Stomach (tissue), 4 donors: ENCODE measurements around the gene POLR3A.

ENCODE experiments used
- POLR2A ChIP-seq, 4 donors: fragments of 450-650 bp; IDR thresholded peaks; one replicate each; pipeline ENCODE4 v1.6.1; 2016; ENCODE audit warnings: antibody characterized with exemption in 4 of 4, control low read depth in 2 of 4, mild to moderate bottlenecking in 1 of 4, moderate library complexity in 1 of 4
- TF ChIP-seq, protein P1 (sequence below), 7 experiments: fragments of 450-650 bp in 4 of 7; fragments of 200-600 bp in 3 of 7; sonication (generic) in 3 of 7; IDR thresholded peaks; one replicate each; pipeline ENCODE4 v1.5.1; 2016 to 2019; ENCODE audit warnings: antibody characterized with exemption in 7 of 7, control low read depth in 2 of 7, mild to moderate bottlenecking in 1 of 7

DNA sequence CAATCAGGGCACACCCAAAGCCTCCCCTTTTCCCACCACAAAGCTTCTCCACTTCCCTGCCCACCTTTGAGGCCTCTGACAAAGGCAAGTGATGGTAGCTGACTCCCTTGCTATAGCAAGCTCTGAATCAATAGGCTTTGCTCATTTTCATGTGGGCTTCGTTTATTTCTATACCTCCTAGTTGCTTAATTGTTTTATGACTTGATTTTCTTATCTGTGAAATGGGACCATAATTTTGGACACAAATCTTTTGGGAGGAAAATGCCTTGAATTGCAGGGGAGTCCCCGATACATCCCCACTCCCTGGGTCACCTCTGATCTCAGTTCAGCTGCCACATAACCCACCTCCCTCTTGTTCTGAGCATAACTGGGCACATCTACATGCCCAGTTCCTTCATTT lies 89.1 kb downstream of the POLR3A start:
- TF ChIP-seq, protein P1, sequence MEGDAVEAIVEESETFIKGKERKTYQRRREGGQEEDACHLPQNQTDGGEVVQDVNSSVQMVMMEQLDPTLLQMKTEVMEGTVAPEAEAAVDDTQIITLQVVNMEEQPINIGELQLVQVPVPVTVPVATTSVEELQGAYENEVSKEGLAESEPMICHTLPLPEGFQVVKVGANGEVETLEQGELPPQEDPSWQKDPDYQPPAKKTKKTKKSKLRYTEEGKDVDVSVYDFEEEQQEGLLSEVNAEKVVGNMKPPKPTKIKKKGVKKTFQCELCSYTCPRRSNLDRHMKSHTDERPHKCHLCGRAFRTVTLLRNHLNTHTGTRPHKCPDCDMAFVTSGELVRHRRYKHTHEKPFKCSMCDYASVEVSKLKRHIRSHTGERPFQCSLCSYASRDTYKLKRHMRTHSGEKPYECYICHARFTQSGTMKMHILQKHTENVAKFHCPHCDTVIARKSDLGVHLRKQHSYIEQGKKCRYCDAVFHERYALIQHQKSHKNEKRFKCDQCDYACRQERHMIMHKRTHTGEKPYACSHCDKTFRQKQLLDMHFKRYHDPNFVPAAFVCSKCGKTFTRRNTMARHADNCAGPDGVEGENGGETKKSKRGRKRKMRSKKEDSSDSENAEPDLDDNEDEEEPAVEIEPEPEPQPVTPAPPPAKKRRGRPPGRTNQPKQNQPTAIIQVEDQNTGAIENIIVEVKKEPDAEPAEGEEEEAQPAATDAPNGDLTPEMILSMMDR (IDR thresholded peaks at IDR 0.05): no peak
- TF ChIP-seq POLR2A (IDR thresholded peaks at IDR 0.05): no peak
